Measurements from ENCODE around the gene PCNX3. TPM values are rescaled to one million over a fixed set of nuclear protein-coding genes. Genes with fewer than 3 reads are reported as not detected.
A peak's percentile ranks its signal among the peaks of the same experiment; 100 is the strongest.

The PCNX3 gene
- total and polyA plus RNA-seq, 4 donors: 13.9 to 53.8 (median 20.4) TPM

GRCh38 chr11:65619281-65619928, 3.8 kb downstream of the PCNX3 start:
- no peak overlapping the region for H3K27ac ChIP-seq (ENCODE audit: low read depth in 1 of 2, low read length in 1 of 2)
- ATAC-seq (ENCODE audit: insufficient read depth, low FRiP score): no peak

GRCh38 chr11:65620666-65621065, 5.1 kb downstream of the PCNX3 start:
- DNase-seq (no peak), ATAC-seq (ENCODE audit: insufficient read depth, low FRiP score) (no peak)
- Histone ChIP-seq H3K4me3 (no peak overlapping the region), H3K36me3 (ENCODE audit: control insufficient read depth in 4 of 4, insufficient read depth in 4 of 4, low read length in 4 of 4) (peaks cover 0 to 70% (median 26%) of the 10 kb centered on the region in 4 donors), H3K9ac (ENCODE audit: insufficient read depth in 1 of 2, low read length in 2 of 2) (no peak overlapping the region), H3K4me1 (ENCODE audit: control insufficient read depth in 5 of 5, insufficient read depth in 5 of 5, low read length in 5 of 5) (peaks cover 0 to 9% (median 6%) of the 10 kb centered on the region in 5 donors), H3K9me3 (ENCODE audit: control insufficient read depth in 4 of 4, insufficient read depth in 3 of 4, low read length in 3 of 4) (no peaks in the 10 kb centered on the region), H3K27ac (ENCODE audit: low read depth in 1 of 2, low read length in 1 of 2) (peak overlapping the region in 1 of 2 donors; percentile 15), H3K27me3 (ENCODE audit: control insufficient read depth in 3 of 3, insufficient read depth in 3 of 3, low read length in 2 of 3) (no peaks in the 10 kb centered on the region)
- no peak for TF ChIP-seq CTCF (IDR thresholded peaks at IDR 0.05; ENCODE audit: control extremely low read depth, extremely low read depth)
- WGBS, 2 donors: 82 to 88% methylated on average over 19 of the region's 19 CpGs

More at GRCh38 chr11:65619281-65619928, 3.8 kb downstream of the PCNX3 start:
- Histone ChIP-seq H3K27me3 (ENCODE audit: control insufficient read depth in 3 of 3, insufficient read depth in 3 of 3, low read length in 2 of 3) (no peaks in the 10 kb centered on the region), H3K36me3 (ENCODE audit: control insufficient read depth in 4 of 4, insufficient read depth in 4 of 4, low read length in 4 of 4) (peaks cover 0 to 58% (median 23%) of the 10 kb centered on the region in 4 donors), H3K9me3 (ENCODE audit: control insufficient read depth in 4 of 4, insufficient read depth in 3 of 4, low read length in 3 of 4) (no peaks in the 10 kb centered on the region), H3K4me3 (no peak overlapping the region), H3K9ac (ENCODE audit: insufficient read depth in 1 of 2, low read length in 2 of 2) (no peak overlapping the region), H3K4me1 (ENCODE audit: control insufficient read depth in 5 of 5, insufficient read depth in 5 of 5, low read length in 5 of 5) (peaks cover 0 to 9% (median 6%) of the 10 kb centered on the region in 5 donors)
- 95 to 97% methylated on average over 29 of the region's 29 CpGs for WGBS, 2 donors
- no peak for TF ChIP-seq CTCF (IDR thresholded peaks at IDR 0.05; ENCODE audit: control extremely low read depth, extremely low read depth)
- DNase-seq: no peak

- Histone ChIP-seq H3K36me3 (ENCODE audit: control insufficient read depth in 4 of 4, insufficient read depth in 4 of 4, low read length in 4 of 4) (peaks cover 0 to 76% (median 27%) of the 10 kb centered on the region in 4 donors), H3K9me3 (ENCODE audit: control insufficient read depth in 4 of 4, insufficient read depth in 3 of 4, low read length in 3 of 4) (no peaks in the 10 kb centered on the region), H3K9ac (ENCODE audit: insufficient read depth in 1 of 2, low read length in 2 of 2) (no peak overlapping the region), H3K4me3 (no peak overlapping the region), H3K4me1 (ENCODE audit: control insufficient read depth in 5 of 5, insufficient read depth in 5 of 5, low read length in 5 of 5) (peaks cover 0 to 6% (median 6%) of the 10 kb centered on the region in 5 donors), H3K27ac (ENCODE audit: low read depth in 1 of 2, low read length in 1 of 2) (no peak overlapping the region), H3K27me3 (ENCODE audit: control insufficient read depth in 3 of 3, insufficient read depth in 3 of 3, low read length in 2 of 3) (no peaks in the 10 kb centered on the region)
- ATAC-seq (ENCODE audit: insufficient read depth, low FRiP score) (no peak), DNase-seq (no peak)
- no peak for TF ChIP-seq CTCF (IDR thresholded peaks at IDR 0.05; ENCODE audit: control extremely low read depth, extremely low read depth)
- WGBS, 2 donors: 82 to 93% methylated on average over 14 of the region's 14 CpGs
Observed at GRCh38 chr11:65621460-65621859, 5.9 kb downstream of the PCNX3 start.

All from lung (tissue), 12 donors.